LNCAP (cell line): Measurements from ENCODE around the gene CPVL.

Experiments used
- TF ChIP-seq, protein P1 (sequence below): fragments of 450-650 bp; IDR thresholded peaks from 2 replicates; pipeline ENCODE4 v1.5.1; 2017; ENCODE audit warnings: mild to moderate bottlenecking

The CPVL gene

DNA sequence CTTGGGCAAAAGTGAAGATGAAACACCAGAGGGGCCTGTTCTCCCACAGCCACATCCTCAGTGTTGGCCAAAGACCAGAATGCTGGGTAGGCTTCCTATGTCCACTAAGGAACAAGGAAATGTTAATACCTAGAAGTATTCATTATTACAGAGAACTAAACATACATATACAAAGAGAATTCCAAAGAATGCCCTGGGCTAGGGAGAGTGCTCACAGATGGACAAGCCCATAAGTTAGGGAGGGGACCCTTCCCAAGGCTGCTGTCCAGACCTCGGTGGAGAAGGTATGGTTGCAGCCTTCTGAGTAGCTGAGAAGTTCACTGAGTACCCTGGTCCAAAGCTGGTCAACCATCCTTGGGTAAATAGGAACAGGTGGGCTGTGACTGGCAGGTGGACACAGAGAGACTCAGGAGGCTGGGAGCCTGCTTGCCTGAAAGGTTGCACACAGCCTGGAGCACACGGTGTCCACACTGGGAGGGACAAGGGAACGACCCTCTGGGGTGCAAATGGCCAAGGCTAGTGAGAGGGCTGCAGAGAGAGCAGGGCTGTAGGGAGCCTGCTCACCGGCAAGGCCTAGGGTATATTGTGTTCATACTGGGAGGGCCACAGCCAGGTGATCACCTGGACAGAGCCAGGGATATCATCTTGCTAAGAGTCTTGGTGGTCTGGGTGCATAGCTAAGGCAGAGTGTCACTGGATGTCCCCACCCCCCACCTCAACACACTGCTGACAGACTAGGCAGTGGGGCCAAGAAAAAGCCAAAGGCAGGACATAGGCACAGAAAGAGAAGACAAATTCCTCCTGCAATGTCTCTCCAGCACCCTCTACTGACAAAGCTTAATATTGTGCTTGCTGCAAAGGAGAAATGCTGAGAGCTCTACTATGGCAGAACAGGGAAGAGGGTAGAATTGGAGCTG, 40.3 kb downstream of the CPVL start:
- TF ChIP-seq, protein P1, sequence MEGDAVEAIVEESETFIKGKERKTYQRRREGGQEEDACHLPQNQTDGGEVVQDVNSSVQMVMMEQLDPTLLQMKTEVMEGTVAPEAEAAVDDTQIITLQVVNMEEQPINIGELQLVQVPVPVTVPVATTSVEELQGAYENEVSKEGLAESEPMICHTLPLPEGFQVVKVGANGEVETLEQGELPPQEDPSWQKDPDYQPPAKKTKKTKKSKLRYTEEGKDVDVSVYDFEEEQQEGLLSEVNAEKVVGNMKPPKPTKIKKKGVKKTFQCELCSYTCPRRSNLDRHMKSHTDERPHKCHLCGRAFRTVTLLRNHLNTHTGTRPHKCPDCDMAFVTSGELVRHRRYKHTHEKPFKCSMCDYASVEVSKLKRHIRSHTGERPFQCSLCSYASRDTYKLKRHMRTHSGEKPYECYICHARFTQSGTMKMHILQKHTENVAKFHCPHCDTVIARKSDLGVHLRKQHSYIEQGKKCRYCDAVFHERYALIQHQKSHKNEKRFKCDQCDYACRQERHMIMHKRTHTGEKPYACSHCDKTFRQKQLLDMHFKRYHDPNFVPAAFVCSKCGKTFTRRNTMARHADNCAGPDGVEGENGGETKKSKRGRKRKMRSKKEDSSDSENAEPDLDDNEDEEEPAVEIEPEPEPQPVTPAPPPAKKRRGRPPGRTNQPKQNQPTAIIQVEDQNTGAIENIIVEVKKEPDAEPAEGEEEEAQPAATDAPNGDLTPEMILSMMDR, result peak; percentile 90

DNA sequence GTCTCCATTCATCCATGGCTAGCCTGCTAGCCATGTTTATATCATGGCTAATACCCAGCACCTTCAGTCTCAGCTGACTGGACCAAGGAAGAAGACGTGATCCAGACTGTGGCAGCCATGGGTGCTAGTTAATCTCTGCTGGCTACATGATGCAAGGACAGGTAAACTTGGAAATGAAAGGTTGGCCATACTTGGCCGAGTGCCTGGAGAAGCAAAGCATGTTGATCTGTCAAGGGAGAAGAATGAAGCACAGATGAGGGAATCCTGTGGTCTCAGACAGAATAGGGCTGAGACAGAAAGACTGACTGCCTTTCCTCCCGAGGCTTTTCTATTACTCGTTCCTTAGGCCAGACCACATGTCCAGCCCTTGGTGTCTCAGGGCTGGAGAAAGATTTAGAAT, 41.1 kb downstream of the CPVL start:
- TF ChIP-seq, protein P1, result no peak

GRCh38 chr7:29102558-29103151, 43.7 kb downstream of the CPVL start:
- TF ChIP-seq, protein P1, result peak; percentile 70

- TF ChIP-seq, protein P1, result no peak
These were observed 45.4 kb downstream of the CPVL start for GRCh38 chr7:29100924-29101323.

- TF ChIP-seq, protein P1, result no peak
These were observed 46.2 kb downstream of the CPVL start for GRCh38 chr7:29099896-29100847.

GRCh38 chr7:29096446-29096730, 49.9 kb downstream of the CPVL start:
- TF ChIP-seq, protein P1, result no peak
